CD4-positive, alpha-beta T cell (primary cell): Measurements from ENCODE around the gene SRMS. TPM values are rescaled to one million over a fixed set of nuclear protein-coding genes. Genes with fewer than 3 reads are reported as not detected.

Source experiments
- ATAC-seq: fragments of 200-7000 bp; cut with Tn5 transposase; one replicate; pipeline ENCODE4 v1.10.0; 2022; ENCODE audit warnings: mild to moderate bottlenecking; ENCODE audit not compliant: poor library complexity
- CTCF ChIA-PET: fragments of 350-600 bp; sonication (Branson Sonifier 250); formaldehyde crosslinking; loops from one replicate; lab custom pipeline; 2021; ENCODE audit warnings: antibody characterized with exemption, inconsistent platforms; lab: Charles Lee
- POLR2A ChIA-PET: fragments of 350-600 bp; sonication (Branson Sonifier 250); formaldehyde crosslinking; loops from one replicate; lab custom pipeline; 2021; ENCODE audit warnings: antibody characterized with exemption, inconsistent platforms; lab: Charles Lee
- DNase-seq, 14 experiments: peaks; one replicate each; pipeline ENCODE4 v3.0.0-alpha.2; 2013 to 2020; ENCODE audit warnings: mixed read lengths in 2 of 14
- H3K27ac ChIP-seq, 2 donors: one replicate each; pipeline versions ENCODE4 v1.5.1 to v1.7.0; 2013; ENCODE audit warnings: low read length in 2 of 2, low read depth in 1 of 2, mild to moderate bottlenecking in 1 of 2
- H3K27me3 ChIP-seq, 2 experiments: 1 replicate in 1 of 2; 2 replicates in 1 of 2; pipeline versions ENCODE4 v1.6.1 to v1.7.0; 2013; ENCODE audit warnings: low read length in 2 of 2, control low read depth in 1 of 2, mild to moderate bottlenecking in 1 of 2, moderate library complexity in 1 of 2; ENCODE audit not compliant: insufficient read depth in 2 of 2, control insufficient read depth in 1 of 2
- H3K36me3 ChIP-seq: one replicate; pipeline ENCODE4 v1.6.1; 2013; ENCODE audit warnings: low read length, control low read depth; ENCODE audit not compliant: insufficient read depth
- H3K4me1 ChIP-seq: one replicate; pipeline ENCODE4 v1.6.1; 2013; ENCODE audit warnings: low read length, control low read depth; ENCODE audit not compliant: insufficient read depth
- H3K4me3 ChIP-seq: one replicate; pipeline ENCODE4 v1.5.1; 2013; ENCODE audit warnings: mild to moderate bottlenecking, low read length, moderate library complexity
- H3K9me3 ChIP-seq, 2 experiments: 1 replicate in 1 of 2; 2 replicates in 1 of 2; pipeline versions ENCODE4 v1.6.1 to v1.7.0; 2013; ENCODE audit warnings: low read length in 2 of 2, mild to moderate bottlenecking in 2 of 2, control low read depth in 1 of 2, moderate library complexity in 1 of 2; ENCODE audit not compliant: control insufficient read depth in 1 of 2, insufficient read depth in 1 of 2
- H3K27ac Mint-ChIP-seq: one replicate; pipeline ENCODE4 v1.8.0; 2020; ENCODE audit warnings: mixed read lengths
- H3K27me3 Mint-ChIP-seq: one replicate; pipeline ENCODE4 v1.8.0; 2021; ENCODE audit warnings: mixed read lengths
- H3K36me3 Mint-ChIP-seq: one replicate; pipeline ENCODE4 v1.8.0; 2021; ENCODE audit warnings: low read depth, mixed read lengths
- H3K4me1 Mint-ChIP-seq: one replicate; pipeline ENCODE4 v1.8.0; 2021; ENCODE audit warnings: low read depth, mixed read lengths
- H3K4me3 Mint-ChIP-seq: one replicate; pipeline ENCODE4 v1.8.0; 2020; ENCODE audit warnings: mild to moderate bottlenecking, mixed read lengths
- H3K9me3 Mint-ChIP-seq: one replicate; pipeline ENCODE4 v1.8.0; 2020; ENCODE audit warnings: mixed read lengths
- CTCF ChIP-seq: fragments of 200-600 bp; IDR thresholded peaks from one replicate; pipeline ENCODE4 v1.8.0; 2022; ENCODE audit warnings: antibody characterized with exemption, mild to moderate bottlenecking
- intact Hi-C, 2 experiments: fragments of 100-400 bp; cut with DNase I in 1 of 2; cut with micrococcal nuclease in 1 of 2; formaldehyde crosslinking; loops; one replicate each; pipeline versions ENCODE4 v1.15.1 to v1.9.0; 2023 to 2025; cut with DNase I, micrococcal nuclease
- total RNA-seq, 174 experiments: library from RNA in 2 of 174; stranded (reverse) in 2 of 174; gene quantifications; one replicate each; pipeline ENCODE4 v1.2.3 and lab custom pipeline; 2021 to 2026

The SRMS gene
- total RNA-seq, 2 experiments from 2014 or later = not detected

- TF ChIP-seq CTCF = no peak
- no peak overlapping the region for H3K4me3 Mint-ChIP-seq
- peaks cover 15% of the 10 kb centered on the region for H3K4me1 ChIP-seq
- H3K9me3 ChIP-seq = no peaks in the 10 kb centered on the region
- H3K36me3 ChIP-seq = no peaks in the 10 kb centered on the region
- intact Hi-C loops = no loop called here
- POLR2A ChIA-PET = interaction anchor here (1.1 to 1.2 kb wide), 2 partner anchors 9 to 26 kb away, joined by 3 to 4 read pairs; partner anchors contain the start of gene PTK6
- peaks cover 3 to 5% of the 10 kb centered on the region in 2 experiments for H3K27me3 ChIP-seq
- H3K27me3 Mint-ChIP-seq = no peaks in the 10 kb centered on the region
- no peaks in the 10 kb centered on the region for H3K9me3 Mint-ChIP-seq
- no peak overlapping the region for H3K27ac ChIP-seq
- DNase-seq (no peak), ATAC-seq (no peak)
- peaks cover 7% of the 10 kb centered on the region for H3K4me1 Mint-ChIP-seq
- no peaks in the 10 kb centered on the region for H3K36me3 Mint-ChIP-seq
- no peak overlapping the region for H3K27ac Mint-ChIP-seq
- no peak overlapping the region for H3K4me3 ChIP-seq
- CTCF ChIA-PET = no interaction called here
Observed at GRCh38 chr20:63546956-63547724, 409 bp downstream of the SRMS start.

- no peaks in the 10 kb centered on the region for H3K27me3 Mint-ChIP-seq
- Histone ChIP-seq H3K9me3 (no peaks in the 10 kb centered on the region), H3K4me3 (no peak overlapping the region), H3K36me3 (no peaks in the 10 kb centered on the region), H3K27me3 (peaks cover 3 to 5% of the 10 kb centered on the region in 2 experiments), H3K27ac (no peak overlapping the region), H3K4me1 (peaks cover 11% of the 10 kb centered on the region)
- CTCF ChIA-PET = no interaction called here
- no peak overlapping the region for H3K27ac Mint-ChIP-seq
- peaks cover 5% of the 10 kb centered on the region for H3K4me1 Mint-ChIP-seq
- ATAC-seq (no peak), DNase-seq (no peak)
- H3K4me3 Mint-ChIP-seq = no peak overlapping the region
- no peak for TF ChIP-seq CTCF
- intact Hi-C loops = no loop called here
- H3K36me3 Mint-ChIP-seq = no peaks in the 10 kb centered on the region
- POLR2A ChIA-PET = interaction anchor here (0.5 to 1.2 kb wide), 3 partner anchors 9 to 112 kb away, joined by 3 to 4 read pairs (median 3); partner anchors contain the start of genes PTK6 and RTEL1
- H3K9me3 Mint-ChIP-seq = no peaks in the 10 kb centered on the region
Observed at GRCh38 chr20:63546256-63546955, 1.1 kb downstream of the SRMS start.

DNA sequence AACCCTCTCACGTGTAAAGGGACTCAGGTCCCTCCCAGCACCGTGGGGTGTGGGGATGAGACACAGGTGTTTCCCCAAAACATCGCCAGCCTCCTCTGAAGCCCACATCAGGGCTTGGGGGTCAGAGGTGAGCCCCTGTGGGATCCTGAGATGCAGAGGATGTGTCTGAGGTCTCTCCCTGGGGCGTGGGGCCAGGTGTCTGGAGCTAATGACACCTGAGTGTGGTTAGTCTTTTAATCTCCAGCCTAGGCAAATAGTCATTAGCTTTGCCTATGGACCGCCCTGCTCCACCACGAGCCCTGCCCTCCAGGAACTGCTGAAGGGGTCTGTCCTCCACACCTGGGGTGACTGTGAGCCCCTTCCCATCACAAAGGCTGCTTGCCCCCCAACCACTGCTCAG, 1.7 kb downstream of the SRMS start:
- Histone ChIP-seq H3K9me3 (no peaks in the 10 kb centered on the region), H3K4me1 (peaks cover 11% of the 10 kb centered on the region)
- POLR2A ChIA-PET = interaction anchor here (0.5 to 1.6 kb wide), 4 partner anchors 8 to 112 kb away, joined by 3 to 4 read pairs (median 3); partner anchors contain the start of genes GMEB2, PTK6 and RTEL1

More for the DNA sequence above, 1.7 kb downstream of the SRMS start:
- intact Hi-C loops = no loop called here
- ATAC-seq = no peak
- H3K36me3 ChIP-seq = no peaks in the 10 kb centered on the region
- Mint-ChIP-seq H3K36me3 (no peaks in the 10 kb centered on the region), H3K27me3 (no peaks in the 10 kb centered on the region), H3K9me3 (no peaks in the 10 kb centered on the region), H3K27ac (no peak overlapping the region), H3K4me3 (no peak overlapping the region), H3K4me1 (no peaks in the 10 kb centered on the region)
- no peak for TF ChIP-seq CTCF
- peaks cover 3 to 5% of the 10 kb centered on the region in 2 experiments for H3K27me3 ChIP-seq
- DNase-seq = no peak
- H3K4me3 ChIP-seq = no peak overlapping the region
- CTCF ChIA-PET = no interaction called here
- no peak overlapping the region for H3K27ac ChIP-seq
